OCI-LY1 (cell line): Measurements from ENCODE around the gene CRYGN.

Experiments used
- H2AFZ ChIP-seq: fragments of 200-600 bp; sonication (generic), shearing (Covaris generic); 2 replicates; pipeline ENCODE4 v1.6.0; 2014; ENCODE audit warnings: antibody characterized with exemption, mild to moderate bottlenecking, low read length
- H3F3A ChIP-seq: fragments of 200-600 bp; sonication (generic), shearing (Covaris generic); 2 replicates; pipeline ENCODE4 v1.6.0; 2014; ENCODE audit warnings: mild to moderate bottlenecking, antibody characterized with exemption, low read length, moderate library complexity; ENCODE audit not compliant: insufficient read depth
- H3K27ac ChIP-seq: fragments of 200-600 bp; sonication (generic); 2 replicates; pipeline ENCODE4 v1.5.1; 2014; ENCODE audit warnings: low read length, mixed run types, mild to moderate bottlenecking, low read depth; ENCODE audit not compliant: poor library complexity, severe bottlenecking
- H3K27me3 ChIP-seq: fragments of 200-600 bp; sonication (generic); 2 replicates; pipeline ENCODE4 v1.6.0; 2014; ENCODE audit warnings: antibody characterized with exemption, mild to moderate bottlenecking, low read length, moderate library complexity; ENCODE audit not compliant: insufficient read depth
- H3K36me3 ChIP-seq: fragments of 200-600 bp; sonication (generic); 2 replicates; pipeline ENCODE4 v1.6.1; 2014; ENCODE audit warnings: mild to moderate bottlenecking, antibody characterized with exemption, low read length, moderate library complexity, mixed read lengths; ENCODE audit not compliant: insufficient read depth
- H3K4me1 ChIP-seq: fragments of 200-600 bp; sonication (generic); 2 replicates; pipeline ENCODE4 v1.5.1; 2014; ENCODE audit warnings: mild to moderate bottlenecking, low read length, moderate library complexity; ENCODE audit not compliant: insufficient read depth, severe bottlenecking
- H3K4me2 ChIP-seq: fragments of 200-600 bp; sonication (generic), shearing (Covaris generic); 2 replicates; pipeline ENCODE4 v1.6.1; 2014; ENCODE audit warnings: low read length
- H3K4me3 ChIP-seq: fragments of 200-600 bp; sonication (generic); 2 replicates; pipeline ENCODE4 v1.5.1; 2014; ENCODE audit warnings: low read length, low read depth, mild to moderate bottlenecking, mixed read lengths; ENCODE audit not compliant: poor library complexity, severe bottlenecking
- H3K79me2 ChIP-seq: fragments of 200-600 bp; shearing (Covaris generic); 2 replicates; pipeline ENCODE4 v1.6.1; 2016; ENCODE audit warnings: mixed run types, low read length, mixed read lengths; ENCODE audit not compliant: insufficient read depth
- H3K9ac ChIP-seq: fragments of 200-600 bp; sonication (generic), shearing (Covaris generic); 2 replicates; pipeline ENCODE4 v1.6.1; 2014; ENCODE audit warnings: mild to moderate bottlenecking, low read length, mixed read lengths
- H3K9me2 ChIP-seq: fragments of 200-600 bp; sonication (generic), shearing (Covaris generic); 2 replicates; pipeline ENCODE4 v1.6.1; 2014; ENCODE audit warnings: low read depth, mild to moderate bottlenecking, low read length, mixed read lengths
- H3K9me3 ChIP-seq: fragments of 200-600 bp; shearing (Covaris generic); 2 replicates; pipeline ENCODE4 v1.6.1; 2014; ENCODE audit warnings: low read length, mixed read lengths
- H4K20me1 ChIP-seq: fragments of 200-600 bp; sonication (generic), shearing (Covaris generic); 2 replicates; pipeline ENCODE4 v1.6.0; 2016; ENCODE audit warnings: mild to moderate bottlenecking, low read length; ENCODE audit not compliant: insufficient read depth
- EZH2 ChIP-seq: fragments of 200-600 bp; sonication (generic), shearing (Covaris generic); IDR thresholded peaks from 2 replicates; pipeline ENCODE4 v1.8.0; 2017; ENCODE audit warnings: borderline replicate concordance, mixed run types, mild to moderate bottlenecking, antibody characterized with exemption, low read length, moderate library complexity, mixed read lengths
- TF ChIP-seq, protein P1 (sequence below): fragments of 200-600 bp; sonication (generic), shearing (Covaris generic); IDR thresholded peaks from 2 replicates; pipeline ENCODE4 v1.5.1; 2017; ENCODE audit warnings: mild to moderate bottlenecking, antibody characterized with exemption, low read length, moderate library complexity, mixed read lengths

Gene CRYGN

GRCh38 chr7:151384776-151385625, 54.9 kb downstream of the CRYGN start:
- no peak overlapping the region for H2AFZ ChIP-seq
- H3K4me3 ChIP-seq: no peak overlapping the region
- no peaks in the 10 kb centered on the region for H3K9me2 ChIP-seq
- H3K4me1 ChIP-seq: peaks cover 10% of the 10 kb centered on the region
- no peak overlapping the region for H3K4me2 ChIP-seq
- no peak overlapping the region for H3K9ac ChIP-seq
- H3K36me3 ChIP-seq: no peaks in the 10 kb centered on the region
- no peaks in the 10 kb centered on the region for H3K9me3 ChIP-seq
- TF ChIP-seq, protein P1, sequence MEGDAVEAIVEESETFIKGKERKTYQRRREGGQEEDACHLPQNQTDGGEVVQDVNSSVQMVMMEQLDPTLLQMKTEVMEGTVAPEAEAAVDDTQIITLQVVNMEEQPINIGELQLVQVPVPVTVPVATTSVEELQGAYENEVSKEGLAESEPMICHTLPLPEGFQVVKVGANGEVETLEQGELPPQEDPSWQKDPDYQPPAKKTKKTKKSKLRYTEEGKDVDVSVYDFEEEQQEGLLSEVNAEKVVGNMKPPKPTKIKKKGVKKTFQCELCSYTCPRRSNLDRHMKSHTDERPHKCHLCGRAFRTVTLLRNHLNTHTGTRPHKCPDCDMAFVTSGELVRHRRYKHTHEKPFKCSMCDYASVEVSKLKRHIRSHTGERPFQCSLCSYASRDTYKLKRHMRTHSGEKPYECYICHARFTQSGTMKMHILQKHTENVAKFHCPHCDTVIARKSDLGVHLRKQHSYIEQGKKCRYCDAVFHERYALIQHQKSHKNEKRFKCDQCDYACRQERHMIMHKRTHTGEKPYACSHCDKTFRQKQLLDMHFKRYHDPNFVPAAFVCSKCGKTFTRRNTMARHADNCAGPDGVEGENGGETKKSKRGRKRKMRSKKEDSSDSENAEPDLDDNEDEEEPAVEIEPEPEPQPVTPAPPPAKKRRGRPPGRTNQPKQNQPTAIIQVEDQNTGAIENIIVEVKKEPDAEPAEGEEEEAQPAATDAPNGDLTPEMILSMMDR: no peak
- no peak for TF ChIP-seq EZH2
- peaks cover 23% of the 10 kb centered on the region for H3K27me3 ChIP-seq
- H4K20me1 ChIP-seq: no peaks in the 10 kb centered on the region
- no peaks in the 10 kb centered on the region for H3F3A ChIP-seq
- no peak overlapping the region for H3K27ac ChIP-seq
- H3K79me2 ChIP-seq: no peaks in the 10 kb centered on the region

DNA sequence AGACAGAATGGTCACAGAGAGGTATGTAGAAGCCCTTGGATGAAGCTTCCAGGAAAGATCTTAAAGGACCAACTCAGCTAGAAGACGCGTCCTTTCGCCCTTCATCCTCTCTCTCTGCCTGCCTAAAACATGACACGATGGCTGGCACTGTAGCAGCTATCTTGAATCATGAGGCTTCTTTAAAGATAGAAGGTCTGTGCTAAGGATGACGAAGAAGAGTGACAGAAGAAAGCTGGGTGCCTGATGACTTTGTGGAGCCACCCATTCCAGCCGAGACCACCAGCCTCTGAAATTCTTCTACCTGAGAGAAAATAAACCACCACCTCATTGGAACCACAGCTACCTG, 55.6 kb downstream of the CRYGN start:
- H3K4me1 ChIP-seq: peaks cover 10% of the 10 kb centered on the region
- H3K9me3 ChIP-seq: no peaks in the 10 kb centered on the region
- no peak overlapping the region for H3K4me2 ChIP-seq
- no peak overlapping the region for H2AFZ ChIP-seq
- no peaks in the 10 kb centered on the region for H3F3A ChIP-seq
- H3K9me2 ChIP-seq: no peaks in the 10 kb centered on the region
- no peak overlapping the region for H3K9ac ChIP-seq
- no peaks in the 10 kb centered on the region for H3K36me3 ChIP-seq
- H3K27ac ChIP-seq: no peak overlapping the region
- no peaks in the 10 kb centered on the region for H4K20me1 ChIP-seq
- no peaks in the 10 kb centered on the region for H3K79me2 ChIP-seq
- H3K4me3 ChIP-seq: no peak overlapping the region
- H3K27me3 ChIP-seq: peaks cover 19% of the 10 kb centered on the region
- TF ChIP-seq, protein P1: no peak
- TF ChIP-seq EZH2: no peak

DNA sequence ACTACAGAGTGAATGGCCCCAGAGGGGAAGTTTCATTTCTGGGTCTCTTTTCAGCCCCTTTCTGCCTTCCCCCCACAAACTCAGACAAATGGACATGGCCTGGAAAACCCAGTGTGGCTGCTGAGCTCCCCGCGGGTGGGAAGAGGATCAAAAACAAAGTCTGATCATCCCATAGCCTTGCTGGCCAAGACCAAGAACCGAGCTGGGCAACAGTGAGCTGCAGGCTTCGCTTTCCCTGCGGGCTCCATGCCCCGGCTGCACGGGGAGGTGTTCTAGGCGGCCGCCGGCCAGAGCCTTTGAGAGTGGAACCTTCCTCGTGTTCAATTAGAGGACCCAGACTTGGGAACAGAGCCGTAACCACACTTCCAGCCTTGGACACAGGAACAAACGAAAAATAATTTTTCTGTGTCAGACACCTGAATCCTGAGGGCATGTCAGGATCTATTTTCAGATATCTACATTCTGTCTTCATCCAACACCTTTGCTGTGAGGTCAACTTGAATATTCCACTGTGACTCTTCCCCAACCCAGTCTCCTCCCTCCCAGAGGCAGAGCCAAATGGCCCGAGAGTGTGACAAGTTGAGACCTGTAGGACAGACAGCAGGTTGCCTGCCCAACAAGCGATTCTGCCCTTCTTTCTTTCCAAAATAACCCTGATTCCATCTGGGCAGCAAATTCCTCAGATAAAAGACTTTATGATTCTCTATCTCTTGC, 56.1 kb downstream of the CRYGN start:
- no peaks in the 10 kb centered on the region for H4K20me1 ChIP-seq
- no peak overlapping the region for H3K27ac ChIP-seq
- TF ChIP-seq, protein P1: no peak
- no peak for TF ChIP-seq EZH2
- peaks cover 10% of the 10 kb centered on the region for H3K4me1 ChIP-seq
- no peak overlapping the region for H3K4me2 ChIP-seq
- no peaks in the 10 kb centered on the region for H3F3A ChIP-seq
- no peaks in the 10 kb centered on the region for H3K79me2 ChIP-seq
- peaks cover 17% of the 10 kb centered on the region for H3K27me3 ChIP-seq
- H3K9ac ChIP-seq: no peak overlapping the region
- H3K9me2 ChIP-seq: no peaks in the 10 kb centered on the region
- no peaks in the 10 kb centered on the region for H3K9me3 ChIP-seq
- H3K36me3 ChIP-seq: no peaks in the 10 kb centered on the region
- no peak overlapping the region for H3K4me3 ChIP-seq
- H2AFZ ChIP-seq: no peak overlapping the region
